ENCODE results near the gene TSHZ2. TPM values are rescaled to one million over a fixed set of nuclear protein-coding genes. Genes with fewer than 3 reads are reported as not detected.

The TSHZ2 gene
- total and polyA plus RNA-seq, 9 of the 15 experiments (the other 6 are each of a cell fraction or from before 2014, with no cell fraction given), result 0.03 to 0.20 (median 0.05) TPM; not detected in 4

DNA sequence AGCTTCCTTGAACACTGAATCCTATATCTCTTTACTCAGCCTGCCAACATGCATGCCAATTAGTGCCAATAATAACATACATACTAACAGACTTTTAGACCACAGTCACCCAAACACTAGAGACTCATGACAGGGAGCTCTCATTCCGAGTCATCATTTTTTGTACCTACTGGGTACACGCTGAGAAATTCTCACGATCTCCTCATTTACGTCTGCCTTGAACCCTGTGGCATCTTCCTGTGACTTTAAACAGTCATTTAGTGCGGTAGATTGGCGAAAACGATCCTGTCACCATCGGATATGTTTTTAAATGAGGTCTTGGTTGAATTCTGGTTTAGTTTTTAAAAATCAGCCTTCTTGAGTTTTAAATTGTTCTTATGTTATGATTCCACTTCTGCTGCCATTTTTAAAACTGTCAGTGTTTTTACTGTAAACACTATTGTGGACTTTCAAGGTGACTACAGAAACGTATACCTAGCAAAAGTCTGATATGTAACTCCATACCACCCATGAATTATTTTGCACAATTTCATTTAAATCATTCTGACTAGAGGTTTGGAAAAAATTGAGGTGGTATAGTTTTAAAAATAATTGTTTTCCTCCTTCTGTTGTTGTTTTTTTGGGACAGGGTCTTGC, 275.4 kb downstream of the TSHZ2 start:
- DNase-seq (ENCODE audit: extremely low read depth in 1 of 4, low spot score in 3 of 4), result no peak
- TF ChIP-seq, protein P1, sequence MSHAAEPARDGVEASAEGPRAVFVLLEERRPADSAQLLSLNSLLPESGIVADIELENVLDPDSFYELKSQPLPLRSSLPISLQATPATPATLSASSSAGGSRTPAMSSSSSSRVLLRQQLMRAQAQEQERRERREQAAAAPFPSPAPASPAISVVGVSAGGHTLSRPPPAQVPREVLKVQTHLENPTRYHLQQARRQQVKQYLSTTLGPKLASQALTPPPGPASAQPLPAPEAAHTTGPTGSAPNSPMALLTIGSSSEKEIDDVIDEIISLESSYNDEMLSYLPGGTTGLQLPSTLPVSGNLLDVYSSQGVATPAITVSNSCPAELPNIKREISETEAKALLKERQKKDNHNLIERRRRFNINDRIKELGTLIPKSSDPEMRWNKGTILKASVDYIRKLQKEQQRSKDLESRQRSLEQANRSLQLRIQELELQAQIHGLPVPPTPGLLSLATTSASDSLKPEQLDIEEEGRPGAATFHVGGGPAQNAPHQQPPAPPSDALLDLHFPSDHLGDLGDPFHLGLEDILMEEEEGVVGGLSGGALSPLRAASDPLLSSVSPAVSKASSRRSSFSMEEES (CRISPR knock-in tag; IDR thresholded peaks at IDR 0.05), result no peak
- no peak for TF ChIP-seq TEAD1 (CRISPR knock-in tag; IDR thresholded peaks at IDR 0.05)
- no peak for TF ChIP-seq SP1 (CRISPR knock-in tag; IDR thresholded peaks at IDR 0.05)
- TF ChIP-seq SRSF1 (IDR thresholded peaks at IDR 0.05; ENCODE audit: low read depth, low read length), result no peak
- no peak for TF ChIP-seq RBM39 (optimal IDR thresholded peaks at IDR 0.05; ENCODE audit: low read depth, low read length)
- TF ChIP-seq, protein P2, sequence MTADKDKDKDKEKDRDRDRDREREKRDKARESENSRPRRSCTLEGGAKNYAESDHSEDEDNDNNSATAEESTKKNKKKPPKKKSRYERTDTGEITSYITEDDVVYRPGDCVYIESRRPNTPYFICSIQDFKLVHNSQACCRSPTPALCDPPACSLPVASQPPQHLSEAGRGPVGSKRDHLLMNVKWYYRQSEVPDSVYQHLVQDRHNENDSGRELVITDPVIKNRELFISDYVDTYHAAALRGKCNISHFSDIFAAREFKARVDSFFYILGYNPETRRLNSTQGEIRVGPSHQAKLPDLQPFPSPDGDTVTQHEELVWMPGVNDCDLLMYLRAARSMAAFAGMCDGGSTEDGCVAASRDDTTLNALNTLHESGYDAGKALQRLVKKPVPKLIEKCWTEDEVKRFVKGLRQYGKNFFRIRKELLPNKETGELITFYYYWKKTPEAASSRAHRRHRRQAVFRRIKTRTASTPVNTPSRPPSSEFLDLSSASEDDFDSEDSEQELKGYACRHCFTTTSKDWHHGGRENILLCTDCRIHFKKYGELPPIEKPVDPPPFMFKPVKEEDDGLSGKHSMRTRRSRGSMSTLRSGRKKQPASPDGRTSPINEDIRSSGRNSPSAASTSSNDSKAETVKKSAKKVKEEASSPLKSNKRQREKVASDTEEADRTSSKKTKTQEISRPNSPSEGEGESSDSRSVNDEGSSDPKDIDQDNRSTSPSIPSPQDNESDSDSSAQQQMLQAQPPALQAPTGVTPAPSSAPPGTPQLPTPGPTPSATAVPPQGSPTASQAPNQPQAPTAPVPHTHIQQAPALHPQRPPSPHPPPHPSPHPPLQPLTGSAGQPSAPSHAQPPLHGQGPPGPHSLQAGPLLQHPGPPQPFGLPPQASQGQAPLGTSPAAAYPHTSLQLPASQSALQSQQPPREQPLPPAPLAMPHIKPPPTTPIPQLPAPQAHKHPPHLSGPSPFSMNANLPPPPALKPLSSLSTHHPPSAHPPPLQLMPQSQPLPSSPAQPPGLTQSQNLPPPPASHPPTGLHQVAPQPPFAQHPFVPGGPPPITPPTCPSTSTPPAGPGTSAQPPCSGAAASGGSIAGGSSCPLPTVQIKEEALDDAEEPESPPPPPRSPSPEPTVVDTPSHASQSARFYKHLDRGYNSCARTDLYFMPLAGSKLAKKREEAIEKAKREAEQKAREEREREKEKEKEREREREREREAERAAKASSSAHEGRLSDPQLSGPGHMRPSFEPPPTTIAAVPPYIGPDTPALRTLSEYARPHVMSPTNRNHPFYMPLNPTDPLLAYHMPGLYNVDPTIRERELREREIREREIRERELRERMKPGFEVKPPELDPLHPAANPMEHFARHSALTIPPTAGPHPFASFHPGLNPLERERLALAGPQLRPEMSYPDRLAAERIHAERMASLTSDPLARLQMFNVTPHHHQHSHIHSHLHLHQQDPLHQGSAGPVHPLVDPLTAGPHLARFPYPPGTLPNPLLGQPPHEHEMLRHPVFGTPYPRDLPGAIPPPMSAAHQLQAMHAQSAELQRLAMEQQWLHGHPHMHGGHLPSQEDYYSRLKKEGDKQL (CRISPR knock-in tag; IDR thresholded peaks at IDR 0.05; ENCODE audit: borderline replicate concordance), result no peak
- TF ChIP-seq, protein P3, sequence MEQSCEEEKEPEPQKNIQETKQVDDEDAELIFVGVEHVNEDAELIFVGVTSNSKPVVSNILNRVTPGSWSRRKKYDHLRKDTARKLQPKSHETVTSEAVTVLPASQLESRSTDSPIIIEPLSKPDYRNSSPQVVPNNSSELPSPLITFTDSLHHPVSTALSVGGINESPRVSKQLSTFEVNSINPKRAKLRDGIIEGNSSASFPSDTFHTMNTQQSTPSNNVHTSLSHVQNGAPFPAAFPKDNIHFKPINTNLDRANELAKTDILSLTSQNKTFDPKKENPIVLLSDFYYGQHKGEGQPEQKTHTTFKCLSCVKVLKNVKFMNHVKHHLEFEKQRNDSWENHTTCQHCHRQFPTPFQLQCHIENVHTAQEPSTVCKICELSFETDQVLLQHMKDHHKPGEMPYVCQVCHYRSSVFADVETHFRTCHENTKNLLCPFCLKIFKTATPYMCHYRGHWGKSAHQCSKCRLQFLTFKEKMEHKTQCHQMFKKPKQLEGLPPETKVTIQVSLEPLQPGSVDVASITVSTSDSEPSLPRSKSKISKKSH (CRISPR knock-in tag; IDR thresholded peaks at IDR 0.05), result no peak
- no peak for TF ChIP-seq ZNF384 (IDR thresholded peaks at IDR 0.05; ENCODE audit: low read depth, low read length)
- no peak for TF ChIP-seq JUN (IDR thresholded peaks at IDR 0.05; ENCODE audit: borderline replicate concordance, low read depth, low read length)
- no peak for TF ChIP-seq JUN (CRISPR knock-in tag; IDR thresholded peaks at IDR 0.05; ENCODE audit: borderline replicate concordance)
- no peak for TF ChIP-seq THRAP3 (IDR thresholded peaks at IDR 0.05; ENCODE audit: borderline replicate concordance)
- no peak for TF ChIP-seq NR4A1 (CRISPR knock-in tag; IDR thresholded peaks at IDR 0.05)
- no peak for TF ChIP-seq NR4A1 (tag; IDR thresholded peaks at IDR 0.05)

More for the DNA sequence above, 275.4 kb downstream of the TSHZ2 start:
- no peaks in the 10 kb centered on the region for H3K9me3 ChIP-seq (replicated peaks; ENCODE audit: control insufficient read depth, insufficient read depth, low read depth, low read length)
- in situ Hi-C loops (cut with MboI) (no loop called here), intact Hi-C loops (cut with micrococcal nuclease) (no loop called here)
- ATAC-seq, result no peak
- H3K79me2 ChIP-seq (ENCODE audit: control insufficient read depth, insufficient read depth, low read length), result no peaks in the 10 kb centered on the region
- no peak overlapping the region for H3K9ac ChIP-seq (ENCODE audit: insufficient read depth in 1 of 2, low read depth in 2 of 2, low read length in 2 of 2)
- no TSS peak for BruUV-seq (replicated peaks)
- POLR2A ChIA-PET, result interaction anchor here (0.7 kb wide), 1 partner anchor 19 kb away, joined by 3 read pairs; no protein-coding TSS in a partner anchor
- CTCF ChIA-PET (ENCODE audit: low intra/inter-chr PET ratio), result no interaction called here
- no peak overlapping the region for H3K4me2 ChIP-seq (ENCODE audit: insufficient read depth, low read length)
- no peak overlapping the region for H2AFZ ChIP-seq (ENCODE audit: low read depth, low read length)
- H3K4me3 ChIP-seq, result no peak overlapping the region
- no peaks in the 10 kb centered on the region for H3K4me1 ChIP-seq (replicated peaks in 1 of 2; ENCODE audit: control insufficient read depth in 2 of 2, insufficient read depth in 2 of 2, low read length in 2 of 2)
- no peak for FAIRE-seq
- peaks cover 11 to 21% of the 10 kb centered on the region in 2 experiments for H3K27me3 ChIP-seq (ENCODE audit: control insufficient read depth in 2 of 2, insufficient read depth in 2 of 2, low read length in 2 of 2)
- no peaks in the 10 kb centered on the region for H4K20me1 ChIP-seq (replicated peaks; ENCODE audit: control insufficient read depth, insufficient read depth, low read length)
- WGBS (ENCODE audit: insufficient coverage, low coverage, missing lambda C conversion rate), result 4% methylated on average over 9 of the region's 9 CpGs
- H3K9me1 ChIP-seq (ENCODE audit: control insufficient read depth, insufficient read depth, low read length), result no peaks in the 10 kb centered on the region
- no peak overlapping the region for H3K27ac ChIP-seq (ENCODE audit: extremely low read depth, low read depth, low read length)
- no peaks in the 10 kb centered on the region for H3K36me3 ChIP-seq (ENCODE audit: control insufficient read depth, insufficient read depth, low read length)
